NCI-H1048 (cell line): Measurements from ENCODE around the gene CARMIL1.
"Not testable (repeated sequence)": the region's sequence is repeated elsewhere in the genome, so short reads cannot be mapped to it uniquely, and the experiment has no call there.

ENCODE experiments used
- DNase-seq: peaks from one replicate; lab custom pipeline; 2025; lab: John Stamatoyannopoulos, UW

CARMIL1 gene

DNA sequence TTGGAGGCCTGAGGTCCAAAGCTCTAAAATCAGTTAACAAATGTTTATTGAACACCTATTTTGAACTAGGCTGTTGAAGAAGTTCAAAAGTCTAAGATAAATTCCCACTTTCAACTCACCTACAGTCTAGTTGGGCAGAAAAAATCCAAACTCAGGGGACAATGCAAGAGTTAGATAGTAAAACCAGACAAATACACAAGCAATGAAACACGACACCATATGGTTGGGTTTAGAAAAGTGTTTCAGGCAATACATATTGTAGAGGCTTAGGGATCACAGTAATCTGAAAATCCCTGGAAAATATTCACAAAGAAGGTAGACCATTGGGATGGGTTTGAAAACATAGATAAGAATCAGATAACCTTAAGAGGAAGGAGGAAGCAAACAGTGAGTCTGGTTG is 1.3 kb upstream of the CARMIL1 start:
- no peak for DNase-seq

DNA sequence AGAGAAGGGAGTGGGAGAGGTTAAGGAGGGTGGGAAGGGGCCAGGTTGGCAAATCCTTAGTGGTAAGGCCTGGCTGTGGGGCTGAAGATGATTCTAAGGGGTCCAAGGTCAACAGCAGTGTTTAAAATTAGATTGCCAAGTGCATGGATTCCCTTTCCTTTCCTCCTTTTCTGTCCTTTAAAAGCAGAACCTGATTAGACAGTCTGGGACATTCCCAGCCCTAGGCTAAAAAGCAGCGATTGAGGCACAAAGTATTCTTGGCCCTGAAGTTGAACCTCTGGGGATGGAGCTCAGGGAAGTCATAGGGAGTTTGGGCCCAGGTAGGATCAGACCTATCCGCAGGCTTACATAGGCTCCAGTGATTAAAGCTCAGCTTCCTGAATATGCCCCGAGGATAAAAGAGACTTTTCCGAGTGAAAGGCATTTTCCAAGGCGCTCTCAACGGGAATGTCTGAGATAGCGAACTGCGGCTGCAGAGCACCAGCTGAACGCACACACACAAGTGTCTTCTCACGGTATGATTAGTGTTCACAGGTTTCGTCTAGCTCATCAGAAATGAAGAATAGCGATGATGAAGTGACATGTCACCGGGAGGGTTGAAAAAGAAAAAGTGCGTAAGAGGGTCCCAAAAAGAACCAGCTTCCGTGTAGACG is 787 bp upstream of the CARMIL1 start:
- DNase-seq: no peak

DNA sequence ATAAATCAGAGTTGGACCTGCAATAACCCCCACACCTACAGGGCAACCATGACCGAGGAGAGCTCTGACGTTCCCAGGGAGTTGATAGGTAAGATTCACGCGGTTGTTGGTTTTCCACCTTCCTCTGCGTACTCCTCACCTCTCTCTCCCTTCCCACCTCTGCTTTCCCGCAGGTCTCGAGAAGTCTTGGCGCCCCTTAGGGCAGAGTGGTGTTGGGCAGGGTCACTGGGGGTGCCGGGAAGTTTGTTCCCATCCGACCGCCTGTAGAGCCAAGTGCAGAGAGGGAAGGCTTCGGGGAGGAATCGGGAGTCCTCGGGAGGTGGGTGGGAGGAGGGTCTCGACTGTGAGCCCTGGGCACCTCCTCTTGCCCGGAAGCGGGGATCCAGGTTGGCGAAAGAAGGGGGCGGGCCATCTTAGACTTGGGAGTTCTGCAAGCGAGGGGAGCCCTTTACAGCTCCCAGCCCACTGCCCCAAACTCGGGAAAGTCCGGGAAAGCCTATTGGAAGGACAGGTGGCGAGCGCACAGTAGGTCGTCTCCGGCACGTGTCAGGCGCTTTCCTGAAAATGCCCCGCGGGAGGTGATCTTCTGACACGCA is 672 bp downstream of the CARMIL1 start:
- DNase-seq: no peak

DNA sequence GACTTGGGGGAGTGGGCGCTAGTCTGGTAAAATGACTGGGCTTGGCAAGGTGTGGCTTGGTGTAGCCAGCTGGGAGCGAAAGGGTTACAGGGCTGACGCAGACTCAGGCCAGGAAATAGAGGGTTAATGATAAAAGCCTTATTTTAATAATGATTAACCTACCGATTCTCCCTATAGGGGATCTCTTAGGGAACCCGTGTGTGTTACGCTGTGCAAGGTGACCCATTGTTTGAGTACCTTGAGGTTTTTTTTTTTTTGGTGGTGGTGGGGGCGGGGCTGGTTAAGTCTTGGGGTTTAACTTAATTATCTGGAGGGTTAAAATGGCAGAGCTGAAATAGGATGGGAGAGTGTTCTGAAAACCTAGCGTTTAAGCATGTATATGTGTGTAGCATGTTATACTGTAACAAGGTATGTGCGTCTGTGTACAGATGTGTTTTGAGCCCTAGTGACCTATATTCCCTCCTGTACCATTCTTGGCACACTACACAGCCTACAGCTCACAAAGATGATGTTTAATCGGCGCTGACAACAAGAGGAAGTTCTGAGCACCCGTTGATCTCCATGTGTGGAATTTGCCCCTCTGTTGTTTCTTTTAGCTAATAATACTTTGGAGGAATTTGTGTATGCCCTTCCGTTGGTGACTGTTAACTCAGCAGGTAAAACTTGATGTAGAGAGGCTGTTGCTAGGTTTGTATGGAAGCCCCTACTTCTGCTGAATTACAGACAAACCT is 1.3 kb downstream of the CARMIL1 start:
- DNase-seq: no peak

DNA sequence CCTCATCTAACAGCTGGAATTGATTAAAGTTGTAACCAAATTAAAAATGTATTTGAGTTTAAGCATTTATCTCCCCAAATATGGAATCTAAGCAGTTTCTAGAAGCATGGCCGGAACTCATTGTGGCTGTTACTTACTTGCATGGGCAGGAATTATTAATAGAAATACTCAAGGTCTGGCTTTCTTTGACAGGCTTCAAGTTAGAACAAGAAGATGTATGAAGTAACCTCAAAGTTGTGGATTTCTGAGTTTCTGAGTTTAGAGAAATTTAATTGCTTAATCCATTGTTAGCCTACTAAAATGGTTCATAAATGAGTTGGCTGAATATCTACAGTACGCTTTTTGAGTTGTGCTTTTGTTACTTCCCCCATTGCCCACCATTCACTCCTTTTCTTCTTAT is 7.7 kb downstream of the CARMIL1 start:
- no peak for DNase-seq

DNA sequence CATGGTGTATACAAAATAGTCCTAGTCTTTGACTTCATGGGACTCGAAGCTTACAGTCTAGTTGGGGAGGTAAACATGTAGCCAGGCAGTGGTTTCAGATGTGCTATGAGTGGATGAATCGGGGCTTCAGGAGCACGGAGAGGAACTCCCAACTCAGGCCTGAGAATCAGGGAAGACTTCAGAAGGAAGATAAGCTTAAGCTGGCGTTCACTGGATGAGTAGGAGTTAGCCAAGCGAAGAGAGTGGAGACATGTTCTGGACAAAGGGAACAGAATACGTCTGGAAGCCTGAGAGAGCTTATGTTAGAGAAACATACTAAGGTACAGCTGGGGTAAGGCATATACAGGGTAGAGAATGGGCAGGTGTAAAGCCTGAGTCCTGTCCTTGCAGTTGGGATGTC is 8.8 kb downstream of the CARMIL1 start:
- no peak for DNase-seq

DNA sequence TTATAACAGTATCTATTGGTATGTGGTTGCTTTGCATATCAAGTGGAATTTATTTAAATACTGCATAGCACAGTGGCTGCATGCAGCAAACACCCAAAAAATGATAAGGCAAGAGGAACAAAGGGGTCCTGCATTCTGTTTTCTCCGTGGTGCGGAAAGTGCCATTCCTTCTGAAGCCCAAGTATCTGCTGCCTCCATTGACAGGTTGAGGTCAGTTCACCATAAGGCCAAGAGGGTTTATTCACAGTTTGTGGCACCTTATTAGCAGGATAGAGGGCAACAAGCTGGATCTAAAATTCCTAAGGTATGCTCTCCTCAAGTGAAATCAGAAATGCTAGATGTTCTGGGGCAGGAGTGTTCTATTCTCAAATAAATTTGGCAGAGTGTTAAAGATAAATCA is 9.3 kb downstream of the CARMIL1 start:
- no peak for DNase-seq

DNA sequence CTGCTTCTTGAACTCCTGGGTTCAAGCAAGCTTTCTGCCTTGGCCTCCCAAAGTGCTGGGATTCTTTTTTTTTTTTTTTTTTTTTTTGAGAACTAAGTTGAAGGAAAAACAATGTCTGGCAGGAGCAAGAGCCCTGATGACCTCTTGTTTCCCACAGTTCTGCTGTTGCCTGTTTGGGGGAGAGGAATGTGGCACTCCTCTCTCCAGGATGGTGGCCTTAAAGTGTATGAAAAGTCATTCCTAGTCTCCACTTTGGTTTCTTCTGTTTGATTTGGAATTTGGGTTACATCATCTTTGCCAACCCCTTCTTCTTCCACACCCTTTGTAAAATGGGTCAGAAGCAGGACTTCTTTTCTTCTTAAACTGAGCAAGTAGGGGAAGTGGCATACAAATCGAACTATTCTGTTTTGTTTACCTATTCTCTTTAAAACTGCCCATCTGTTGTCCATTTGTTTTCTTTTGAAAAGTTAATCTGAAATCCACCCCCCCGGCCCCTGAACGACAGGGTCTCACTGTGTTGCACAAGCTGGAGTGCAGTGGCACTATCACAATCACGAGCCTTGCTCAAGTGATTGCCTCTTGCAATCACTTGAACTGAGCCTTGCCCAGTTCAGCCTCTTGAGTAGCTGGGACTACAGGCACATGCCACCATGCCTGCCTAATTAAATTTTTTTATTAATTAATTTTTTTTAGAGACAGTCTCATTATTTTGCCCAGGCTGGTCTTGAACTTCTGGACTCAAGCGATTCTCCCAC is 11.3 kb downstream of the CARMIL1 start:
- DNase-seq: no peak

DNA sequence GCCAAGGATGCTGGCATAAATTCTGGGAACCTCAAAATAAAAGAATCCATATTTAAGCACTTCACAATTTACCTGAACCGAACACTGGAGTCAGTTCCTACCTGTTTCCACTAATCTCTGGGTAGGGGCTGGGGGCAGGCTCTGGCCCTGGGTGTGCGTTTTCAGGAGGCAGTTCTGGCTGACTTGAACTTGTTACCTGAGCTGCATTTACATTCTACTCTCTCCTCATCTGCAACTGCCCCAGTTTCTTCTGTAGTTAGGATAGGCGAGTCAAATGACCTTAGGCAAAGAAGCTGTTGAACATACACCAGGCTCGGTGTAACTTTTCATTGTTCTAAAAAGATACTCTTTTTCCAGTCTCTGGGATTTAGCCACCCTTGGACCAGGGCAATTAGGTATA is 13.2 kb downstream of the CARMIL1 start:
- DNase-seq: no peak

DNA sequence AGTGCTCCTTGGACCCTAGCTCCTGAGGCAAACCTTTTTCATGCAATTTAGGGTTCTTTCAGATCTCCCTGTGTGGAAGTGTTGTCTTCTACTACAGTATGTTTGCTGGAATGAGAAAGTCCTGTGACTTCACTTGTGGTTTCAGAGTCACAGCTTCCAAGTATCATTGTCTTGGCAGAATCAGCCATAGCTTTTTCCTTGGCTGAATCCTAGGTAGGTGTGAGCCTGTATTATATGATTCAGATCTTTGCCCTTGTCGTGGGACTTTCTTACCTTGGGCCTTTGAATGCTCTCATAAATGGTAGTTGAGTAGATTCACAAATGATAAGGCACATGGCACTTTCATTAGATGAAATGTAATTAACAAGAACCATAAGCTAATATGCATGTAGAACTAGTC is 16.5 kb downstream of the CARMIL1 start:
- no peak for DNase-seq

DNA sequence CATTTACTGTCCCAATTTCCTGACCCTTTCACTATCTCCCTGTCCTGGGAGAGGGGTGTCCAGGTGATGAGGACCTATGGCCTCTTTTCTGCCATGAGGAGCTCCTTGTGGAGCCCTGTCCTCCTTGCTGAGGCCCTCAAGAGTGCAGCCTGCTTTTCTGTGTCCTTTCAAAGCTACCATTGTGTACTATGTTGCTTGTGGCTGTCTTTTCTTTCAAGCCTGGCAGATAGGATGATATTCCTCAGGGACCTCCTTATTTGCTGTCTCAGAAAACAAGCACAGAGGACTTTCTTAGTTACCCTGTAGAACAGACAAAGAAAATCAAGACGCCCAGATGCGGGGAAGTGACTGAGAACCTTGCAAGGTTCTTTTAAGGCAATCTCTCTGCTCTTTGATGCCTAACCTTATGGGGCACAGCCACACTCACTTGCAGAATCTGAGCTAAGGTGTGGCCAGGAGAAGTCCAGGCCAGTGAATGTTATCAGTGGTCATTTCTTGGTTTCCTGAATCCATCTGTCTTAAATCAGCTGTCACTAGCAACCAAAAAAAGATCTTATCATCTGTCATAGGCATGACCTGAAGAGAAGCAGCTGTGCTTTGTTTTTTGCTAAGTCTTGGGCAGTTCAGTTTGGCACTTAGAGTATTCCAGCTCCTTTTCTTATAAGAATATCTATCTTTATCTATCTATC is 17.2 kb downstream of the CARMIL1 start:
- DNase-seq: no peak

DNA sequence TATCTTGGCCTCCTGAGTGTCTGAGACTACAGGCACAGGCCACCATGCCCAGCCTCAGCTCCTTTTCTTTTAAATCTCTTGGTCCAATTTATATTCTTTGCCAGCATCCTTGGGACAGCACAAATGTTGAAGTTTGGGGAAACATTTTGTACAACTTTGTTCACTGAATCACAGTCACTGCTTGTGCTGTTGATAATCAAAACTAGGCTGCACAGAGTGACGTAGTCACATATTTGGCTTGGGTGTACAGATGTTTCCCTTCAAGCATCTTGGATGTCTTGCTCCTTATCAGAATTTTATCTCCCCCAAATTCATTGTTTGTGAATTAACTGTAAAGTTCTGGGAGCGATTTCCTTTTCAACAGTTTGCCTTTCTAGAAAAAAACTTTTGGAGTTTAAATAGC is 17.9 kb downstream of the CARMIL1 start:
- no peak for DNase-seq

DNA sequence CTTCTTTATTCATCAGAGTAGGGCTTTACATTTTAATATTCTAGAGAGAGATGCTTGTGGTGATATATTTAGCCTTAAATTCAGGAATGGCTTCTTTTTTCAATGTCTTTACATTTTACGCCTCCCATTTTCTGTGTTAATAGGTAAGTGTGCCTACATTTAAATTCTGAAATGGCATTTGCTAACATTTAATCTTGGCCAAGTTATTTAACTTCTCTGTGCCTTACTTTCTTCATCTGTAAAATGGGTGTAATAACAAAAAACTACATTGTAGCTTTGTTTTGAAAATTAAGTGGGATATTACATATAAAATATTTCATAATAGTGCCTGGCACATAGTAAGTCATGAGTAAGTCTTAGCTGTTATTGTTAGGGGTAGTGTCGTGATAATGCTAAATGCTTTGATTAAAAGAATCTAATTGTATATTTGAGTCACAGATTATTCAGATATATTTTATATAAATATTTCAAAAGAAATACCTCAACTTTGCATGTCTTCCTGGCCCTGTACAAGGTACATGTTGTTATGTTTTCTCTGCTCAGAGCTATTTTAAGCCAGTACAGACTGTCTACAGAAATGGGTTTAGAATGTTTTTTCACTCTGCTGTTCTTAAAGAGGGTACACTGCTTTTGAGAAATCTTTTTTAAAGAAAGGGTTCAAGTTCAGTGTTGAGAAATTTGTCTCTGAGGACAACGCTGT is 18.8 kb downstream of the CARMIL1 start:
- DNase-seq: no peak

DNA sequence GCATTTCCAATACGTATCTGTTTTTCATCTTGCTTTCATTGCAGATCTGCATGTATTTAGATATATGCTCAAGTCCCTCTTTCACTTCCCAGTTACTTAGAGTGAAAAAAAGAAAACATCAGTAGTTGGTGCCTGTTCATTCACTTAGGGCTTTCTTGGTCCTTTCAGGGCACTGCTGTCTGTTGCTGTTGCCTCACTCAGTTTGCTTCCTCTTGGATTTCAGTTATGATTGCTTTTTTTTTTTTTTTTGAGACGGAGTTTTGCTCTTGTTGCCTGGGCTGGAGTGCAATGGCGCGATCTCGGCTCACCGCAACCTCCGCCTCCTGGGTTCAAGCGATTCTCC is 19.3 kb downstream of the CARMIL1 start:
- not testable (repeated sequence) for DNase-seq

DNA sequence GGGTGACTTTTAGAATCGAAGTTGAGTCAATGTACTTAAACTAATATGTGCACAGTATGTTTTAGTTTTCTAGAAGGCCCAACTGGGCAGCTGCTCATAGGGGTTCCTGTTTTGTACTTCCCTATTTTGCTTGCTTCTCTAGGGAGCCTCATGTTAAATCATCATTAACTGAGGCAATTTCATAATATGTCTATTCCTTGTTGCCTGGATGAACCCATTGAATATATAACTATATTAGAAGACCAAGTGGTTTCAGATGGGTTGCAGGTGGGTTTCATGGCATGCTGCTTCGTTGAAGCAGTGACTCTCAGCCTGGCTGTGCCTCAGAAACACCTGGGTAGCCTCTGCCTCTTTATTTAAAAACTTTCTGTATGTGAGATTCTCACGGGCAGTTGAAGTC is 22.2 kb downstream of the CARMIL1 start:
- no peak for DNase-seq

DNA sequence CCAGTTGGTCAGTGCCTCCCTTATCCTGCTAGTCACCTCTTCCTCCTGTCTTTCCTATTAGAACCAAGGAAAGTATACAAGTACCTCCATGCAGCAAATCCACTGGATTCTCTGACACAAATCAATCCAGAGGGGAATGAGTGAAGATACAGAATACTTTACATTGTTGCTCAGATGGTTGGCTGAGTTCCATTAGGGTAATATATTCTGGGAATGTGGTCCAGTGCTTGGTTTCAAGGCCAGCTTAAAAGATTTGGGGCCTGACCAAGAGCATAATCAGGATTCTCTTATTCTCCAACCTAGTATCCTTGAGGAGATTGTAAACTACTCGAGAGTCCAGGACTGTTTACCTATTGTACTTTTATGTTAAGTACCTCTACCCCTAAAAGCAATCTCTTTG is 23.0 kb downstream of the CARMIL1 start:
- DNase-seq: no peak

DNA sequence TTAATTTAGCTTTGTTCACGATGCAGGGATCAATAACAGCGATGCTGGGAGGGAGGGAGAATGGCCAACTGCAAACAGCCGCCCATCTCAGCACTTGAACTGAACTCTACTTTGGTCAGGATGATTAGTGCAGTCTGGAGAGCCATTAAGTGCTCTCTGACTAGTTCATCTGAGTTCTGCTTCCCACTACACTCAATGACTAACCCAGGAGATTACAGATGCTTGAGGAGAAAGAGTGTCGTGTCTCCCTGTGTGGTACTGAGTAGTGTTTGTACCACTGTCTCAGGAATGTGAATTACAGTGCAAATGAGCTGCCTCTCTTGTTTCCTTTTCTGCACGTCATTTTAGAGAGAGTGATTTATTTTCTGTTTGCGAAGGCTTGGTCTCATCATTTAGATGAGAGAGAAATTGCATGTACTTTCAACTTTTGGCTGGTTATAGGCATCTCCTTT is 23.5 kb downstream of the CARMIL1 start:
- no peak for DNase-seq

DNA sequence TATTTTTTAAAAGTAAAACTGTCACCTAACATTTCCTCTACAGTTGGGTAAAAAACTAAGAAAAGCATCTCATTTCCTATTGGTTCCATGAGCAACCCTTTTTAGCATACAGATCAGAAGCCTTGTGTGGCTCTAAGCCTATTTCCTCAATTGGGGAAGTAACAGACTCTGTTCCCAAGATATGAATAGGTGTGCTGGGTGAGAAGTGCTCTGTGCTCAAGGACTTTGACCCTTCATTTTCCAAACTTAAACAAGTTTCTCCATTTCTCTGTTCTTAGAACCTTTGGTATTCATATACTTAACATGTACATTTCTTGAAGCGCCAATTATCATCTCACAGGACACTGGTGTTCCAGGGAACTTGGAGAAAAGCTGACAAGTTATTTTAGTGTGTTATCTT is 24.1 kb downstream of the CARMIL1 start:
- no peak for DNase-seq

DNA sequence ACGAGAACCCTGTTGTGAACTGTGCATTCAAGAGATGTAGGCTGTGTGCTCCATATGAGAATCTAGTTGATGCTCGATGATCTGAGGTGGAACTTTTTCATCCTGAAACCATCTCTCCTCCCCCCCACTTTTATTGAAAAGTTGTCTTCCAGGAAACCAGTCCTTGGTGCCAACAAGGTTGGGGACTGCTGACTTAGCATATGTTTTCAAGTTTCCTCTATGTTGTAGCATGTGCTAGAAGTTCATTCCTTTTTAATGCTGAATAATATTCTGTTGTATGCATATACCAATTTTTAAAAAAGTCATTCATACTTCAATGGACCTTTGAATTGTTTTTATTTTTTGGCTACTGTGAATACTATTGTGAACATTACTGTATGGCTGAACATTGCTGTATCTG is 27.2 kb downstream of the CARMIL1 start:
- no peak for DNase-seq

DNA sequence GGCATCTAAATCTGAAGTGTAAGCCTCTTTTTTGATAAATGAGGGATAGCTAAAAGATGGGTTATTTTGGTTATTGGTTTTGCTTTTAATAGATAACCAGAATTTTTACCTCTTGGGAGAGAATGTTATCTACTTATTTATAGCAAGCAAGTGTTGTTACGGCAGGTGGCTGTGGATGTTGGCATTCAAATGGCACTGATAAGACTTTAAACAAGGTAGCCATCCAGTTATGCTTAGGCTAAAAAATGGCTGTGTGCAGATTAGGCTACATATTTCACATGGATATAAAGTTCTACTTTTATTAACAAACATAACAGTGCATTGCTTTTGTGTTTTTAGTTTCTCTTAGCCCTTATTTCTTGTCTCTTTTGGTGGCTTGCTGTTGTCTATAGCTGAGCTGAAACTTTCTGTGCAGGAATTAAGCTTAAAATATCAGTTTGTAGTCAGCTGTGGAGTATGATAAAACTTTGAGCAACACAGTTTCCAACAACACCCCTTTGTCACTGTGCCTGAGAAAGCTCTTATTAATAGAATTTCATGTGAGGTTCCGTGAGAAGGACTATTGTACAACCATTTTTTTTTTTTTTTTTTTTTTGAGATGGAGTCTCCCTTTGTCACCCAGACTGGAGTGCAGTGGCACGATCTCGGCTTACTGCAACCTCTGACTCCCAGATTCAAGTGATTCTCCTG is 28.8 kb downstream of the CARMIL1 start:
- DNase-seq: no peak

DNA sequence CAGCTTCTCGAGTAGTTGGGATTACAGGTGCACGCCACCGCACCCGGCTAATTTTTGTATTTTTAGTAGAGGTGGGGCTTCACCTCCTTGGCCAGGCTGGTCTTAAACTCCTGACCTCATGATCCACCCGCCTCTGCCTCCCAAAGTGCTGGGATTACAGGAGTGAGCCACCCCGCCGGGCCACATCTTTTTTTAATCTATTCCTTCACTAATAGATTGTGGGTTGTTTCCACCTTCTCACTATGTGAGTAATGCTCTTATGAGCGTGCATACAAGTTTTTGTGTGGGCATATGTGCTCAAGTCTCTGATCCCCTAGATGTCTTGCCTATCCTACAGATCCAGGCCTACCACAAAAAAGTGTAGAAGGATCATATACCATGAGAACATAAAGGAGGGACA is 30.7 kb downstream of the CARMIL1 start:
- DNase-seq: no peak
